ENCODE data around the gene PRKCA.
"Not testable (repeated sequence)": the region's sequence is repeated elsewhere in the genome, so short reads cannot be mapped to it uniquely, and the experiment has no call there.

PRKCA gene

GRCh38 chr17:66479230-66479889, 176.9 kb downstream of the PRKCA start:
- H3K27ac ChIP-seq (ENCODE audit: low read length) = not testable (repeated sequence)

GRCh38 chr17:66480243-66480642, 177.8 kb downstream of the PRKCA start:
- Histone ChIP-seq H3K27ac (ENCODE audit: low read length) (no peak overlapping the region), H3K27me3 (ENCODE audit: control insufficient read depth in 1 of 2, insufficient read depth in 2 of 2, low read length in 2 of 2) (no peaks in the 10 kb centered on the region), H3K9me3 (ENCODE audit: control insufficient read depth in 2 of 2, low read length in 2 of 2) (no peaks in the 10 kb centered on the region), H3K9ac (ENCODE audit: low read length in 2 of 2) (no peak overlapping the region), H3K36me3 (ENCODE audit: control insufficient read depth in 2 of 2, insufficient read depth in 2 of 2, low read length in 2 of 2) (no peaks in the 10 kb centered on the region), H3K4me1 (ENCODE audit: control insufficient read depth, insufficient read depth, low read length) (peaks cover 2% of the 10 kb centered on the region), H3K4me3 (ENCODE audit: low read length in 2 of 2) (no peak overlapping the region)

More at GRCh38 chr17:66479230-66479889, 176.9 kb downstream of the PRKCA start:
- H3K4me3 ChIP-seq (ENCODE audit: low read length in 2 of 2); H3K27me3 ChIP-seq (ENCODE audit: control insufficient read depth in 1 of 2, insufficient read depth in 2 of 2, low read length in 2 of 2); H3K9ac ChIP-seq (ENCODE audit: low read length in 2 of 2); H3K9me3 ChIP-seq (ENCODE audit: control insufficient read depth in 2 of 2, low read length in 2 of 2); H3K36me3 ChIP-seq (ENCODE audit: control insufficient read depth in 2 of 2, insufficient read depth in 2 of 2, low read length in 2 of 2); H3K4me1 ChIP-seq (ENCODE audit: control insufficient read depth, insufficient read depth, low read length): not testable (repeated sequence)

- Histone ChIP-seq H3K9ac (ENCODE audit: low read length in 2 of 2) (no peak overlapping the region), H3K27ac (ENCODE audit: low read length) (no peak overlapping the region), H3K27me3 (ENCODE audit: control insufficient read depth in 1 of 2, insufficient read depth in 2 of 2, low read length in 2 of 2) (no peaks in the 10 kb centered on the region), H3K4me3 (ENCODE audit: low read length in 2 of 2) (no peak overlapping the region), H3K9me3 (ENCODE audit: control insufficient read depth in 2 of 2, low read length in 2 of 2) (no peaks in the 10 kb centered on the region), H3K36me3 (ENCODE audit: control insufficient read depth in 2 of 2, insufficient read depth in 2 of 2, low read length in 2 of 2) (no peaks in the 10 kb centered on the region), H3K4me1 (ENCODE audit: control insufficient read depth, insufficient read depth, low read length) (peaks cover 2% of the 10 kb centered on the region)
Measured at GRCh38 chr17:66480802-66481201, 178.4 kb downstream of the PRKCA start.

- Histone ChIP-seq H3K4me1 (ENCODE audit: control insufficient read depth, insufficient read depth, low read length) (peaks cover under 1% of the 10 kb centered on the region), H3K27me3 (ENCODE audit: control insufficient read depth in 1 of 2, insufficient read depth in 2 of 2, low read length in 2 of 2) (no peaks in the 10 kb centered on the region), H3K36me3 (ENCODE audit: control insufficient read depth in 2 of 2, insufficient read depth in 2 of 2, low read length in 2 of 2) (no peaks in the 10 kb centered on the region), H3K4me3 (ENCODE audit: low read length in 2 of 2) (no peak overlapping the region), H3K9me3 (ENCODE audit: control insufficient read depth in 2 of 2, low read length in 2 of 2) (no peaks in the 10 kb centered on the region), H3K9ac (ENCODE audit: low read length in 2 of 2) (no peak overlapping the region), H3K27ac (ENCODE audit: low read length) (no peak overlapping the region)
Measured at GRCh38 chr17:66481271-66481670, 178.9 kb downstream of the PRKCA start.

- H3K36me3 ChIP-seq (ENCODE audit: control insufficient read depth in 2 of 2, insufficient read depth in 2 of 2, low read length in 2 of 2) = no peaks in the 10 kb centered on the region
- H3K9ac ChIP-seq (ENCODE audit: low read length in 2 of 2) = no peak overlapping the region
- H3K4me3 ChIP-seq (ENCODE audit: low read length in 2 of 2) = no peak overlapping the region
- no peaks in the 10 kb centered on the region for H3K27me3 ChIP-seq (ENCODE audit: control insufficient read depth in 1 of 2, insufficient read depth in 2 of 2, low read length in 2 of 2)
- H3K4me1 ChIP-seq (ENCODE audit: control insufficient read depth, insufficient read depth, low read length) = no peaks in the 10 kb centered on the region
- H3K9me3 ChIP-seq (ENCODE audit: control insufficient read depth in 2 of 2, low read length in 2 of 2) = no peaks in the 10 kb centered on the region
- H3K27ac ChIP-seq (ENCODE audit: low read length) = no peak overlapping the region
Measured at GRCh38 chr17:66483906-66484305, 181.5 kb downstream of the PRKCA start.

- H3K4me3 ChIP-seq (ENCODE audit: low read length in 2 of 2) = no peak overlapping the region
- no peaks in the 10 kb centered on the region for H3K36me3 ChIP-seq (ENCODE audit: control insufficient read depth in 2 of 2, insufficient read depth in 2 of 2, low read length in 2 of 2)
- H3K9me3 ChIP-seq (ENCODE audit: control insufficient read depth in 2 of 2, low read length in 2 of 2) = no peaks in the 10 kb centered on the region
- no peaks in the 10 kb centered on the region for H3K27me3 ChIP-seq (ENCODE audit: control insufficient read depth in 1 of 2, insufficient read depth in 2 of 2, low read length in 2 of 2)
- H3K27ac ChIP-seq (ENCODE audit: low read length) = no peak overlapping the region
- H3K9ac ChIP-seq (ENCODE audit: low read length in 2 of 2) = no peak overlapping the region
- H3K4me1 ChIP-seq (ENCODE audit: control insufficient read depth, insufficient read depth, low read length) = no peaks in the 10 kb centered on the region
Measured at GRCh38 chr17:66485309-66485947, 183.0 kb downstream of the PRKCA start.

- Histone ChIP-seq H3K36me3 (ENCODE audit: control insufficient read depth in 2 of 2, insufficient read depth in 2 of 2, low read length in 2 of 2) (no peaks in the 10 kb centered on the region), H3K27me3 (ENCODE audit: control insufficient read depth in 1 of 2, insufficient read depth in 2 of 2, low read length in 2 of 2) (no peaks in the 10 kb centered on the region), H3K9ac (ENCODE audit: low read length in 2 of 2) (no peak overlapping the region), H3K4me3 (ENCODE audit: low read length in 2 of 2) (no peak overlapping the region), H3K27ac (ENCODE audit: low read length) (no peak overlapping the region), H3K9me3 (ENCODE audit: control insufficient read depth in 2 of 2, low read length in 2 of 2) (no peaks in the 10 kb centered on the region), H3K4me1 (ENCODE audit: control insufficient read depth, insufficient read depth, low read length) (no peaks in the 10 kb centered on the region)
Measured at GRCh38 chr17:66487121-66487520, 184.7 kb downstream of the PRKCA start.

GRCh38 chr17:66487981-66488468, 185.6 kb downstream of the PRKCA start:
- no peak overlapping the region for H3K9ac ChIP-seq (ENCODE audit: low read length in 2 of 2)
- H3K4me3 ChIP-seq (ENCODE audit: low read length in 2 of 2) = no peak overlapping the region
- no peak overlapping the region for H3K27ac ChIP-seq (ENCODE audit: low read length)
- no peaks in the 10 kb centered on the region for H3K36me3 ChIP-seq (ENCODE audit: control insufficient read depth in 2 of 2, insufficient read depth in 2 of 2, low read length in 2 of 2)
- peaks cover 3% of the 10 kb centered on the region for H3K4me1 ChIP-seq (ENCODE audit: control insufficient read depth, insufficient read depth, low read length)
- H3K9me3 ChIP-seq (ENCODE audit: control insufficient read depth in 2 of 2, low read length in 2 of 2) = no peaks in the 10 kb centered on the region
- H3K27me3 ChIP-seq (ENCODE audit: control insufficient read depth in 1 of 2, insufficient read depth in 2 of 2, low read length in 2 of 2) = no peaks in the 10 kb centered on the region

- Histone ChIP-seq H3K27ac (ENCODE audit: low read length) (no peak overlapping the region), H3K9ac (ENCODE audit: low read length in 2 of 2) (no peak overlapping the region), H3K27me3 (ENCODE audit: control insufficient read depth in 1 of 2, insufficient read depth in 2 of 2, low read length in 2 of 2) (no peaks in the 10 kb centered on the region), H3K9me3 (ENCODE audit: control insufficient read depth in 2 of 2, low read length in 2 of 2) (no peaks in the 10 kb centered on the region), H3K36me3 (ENCODE audit: control insufficient read depth in 2 of 2, insufficient read depth in 2 of 2, low read length in 2 of 2) (no peaks in the 10 kb centered on the region), H3K4me1 (ENCODE audit: control insufficient read depth, insufficient read depth, low read length) (peaks cover 3% of the 10 kb centered on the region), H3K4me3 (ENCODE audit: low read length in 2 of 2) (no peak overlapping the region)
Measured at GRCh38 chr17:66488864-66489263, 186.5 kb downstream of the PRKCA start.

GRCh38 chr17:66489576-66489975, 187.2 kb downstream of the PRKCA start:
- not testable (repeated sequence) for H3K27ac ChIP-seq (ENCODE audit: low read length); H3K36me3 ChIP-seq (ENCODE audit: control insufficient read depth in 2 of 2, insufficient read depth in 2 of 2, low read length in 2 of 2)

GRCh38 chr17:66491213-66491612, 188.8 kb downstream of the PRKCA start:
- H3K4me3 ChIP-seq (ENCODE audit: low read length in 2 of 2) = no peak overlapping the region
- no peaks in the 10 kb centered on the region for H3K27me3 ChIP-seq (ENCODE audit: control insufficient read depth in 1 of 2, insufficient read depth in 2 of 2, low read length in 2 of 2)
- H3K4me1 ChIP-seq (ENCODE audit: control insufficient read depth, insufficient read depth, low read length) = peaks cover 3% of the 10 kb centered on the region
- no peak overlapping the region for H3K27ac ChIP-seq (ENCODE audit: low read length)
- H3K9me3 ChIP-seq (ENCODE audit: control insufficient read depth in 2 of 2, low read length in 2 of 2) = no peaks in the 10 kb centered on the region
- no peaks in the 10 kb centered on the region for H3K36me3 ChIP-seq (ENCODE audit: control insufficient read depth in 2 of 2, insufficient read depth in 2 of 2, low read length in 2 of 2)
- H3K9ac ChIP-seq (ENCODE audit: low read length in 2 of 2) = no peak overlapping the region

More at GRCh38 chr17:66489576-66489975, 187.2 kb downstream of the PRKCA start:
- not testable (repeated sequence) for H3K4me3 ChIP-seq (ENCODE audit: low read length in 2 of 2); H3K9me3 ChIP-seq (ENCODE audit: control insufficient read depth in 2 of 2, low read length in 2 of 2); H3K4me1 ChIP-seq (ENCODE audit: control insufficient read depth, insufficient read depth, low read length); H3K27me3 ChIP-seq (ENCODE audit: control insufficient read depth in 1 of 2, insufficient read depth in 2 of 2, low read length in 2 of 2); H3K9ac ChIP-seq (ENCODE audit: low read length in 2 of 2)
